Measurements from ENCODE around the gene FGFR2.
"Not testable (repeated sequence)": the region's sequence is repeated elsewhere in the genome, so short reads cannot be mapped to it uniquely, and the experiment has no call there.

FGFR2 gene

GRCh38 chr10:121556918-121557573, 41.2 kb downstream of the FGFR2 start:
- no peak for ATAC-seq
- no peak for TF ChIP-seq ISL1 (CRISPR knock-in tag; IDR thresholded peaks at IDR 0.05)
- TF ChIP-seq RARB (CRISPR knock-in tag; IDR thresholded peaks at IDR 0.05) = no peak
- no peak for TF ChIP-seq OSR1 (CRISPR knock-in tag; IDR thresholded peaks at IDR 0.05)
- no peak for TF ChIP-seq PATZ1 (CRISPR knock-in tag; IDR thresholded peaks at IDR 0.05; ENCODE audit: borderline replicate concordance)
- no peak for TF ChIP-seq TCF4 (CRISPR knock-in tag; IDR thresholded peaks at IDR 0.05; ENCODE audit: borderline replicate concordance)

- ATAC-seq = no peak
- no peak for TF ChIP-seq TSHZ2 (CRISPR knock-in tag; IDR thresholded peaks at IDR 0.05)
- no peak for TF ChIP-seq ISL1 (CRISPR knock-in tag; IDR thresholded peaks at IDR 0.05)
- no peak for TF ChIP-seq ZNF565 (CRISPR knock-in tag; conservative IDR thresholded peaks at IDR 0.05; ENCODE audit: low read depth)
- no peak for TF ChIP-seq ESRRG (CRISPR knock-in tag; IDR thresholded peaks at IDR 0.05)
- TF ChIP-seq PPARA (CRISPR knock-in tag; IDR thresholded peaks at IDR 0.05; ENCODE audit: borderline replicate concordance) = no peak
- TF ChIP-seq ZNF70 (CRISPR knock-in tag; IDR thresholded peaks at IDR 0.05) = no peak
- no peak for TF ChIP-seq BACH2 (CRISPR knock-in tag; IDR thresholded peaks at IDR 0.05; ENCODE audit: borderline replicate concordance)
- no peak for TF ChIP-seq ZNF8 (CRISPR knock-in tag; IDR thresholded peaks at IDR 0.05)
- TF ChIP-seq CREB5 (CRISPR knock-in tag; IDR thresholded peaks at IDR 0.05; ENCODE audit: low read depth) = no peak
- no peak for TF ChIP-seq GLIS3 (CRISPR knock-in tag; IDR thresholded peaks at IDR 0.05)
- no peak for TF ChIP-seq OSR1 (CRISPR knock-in tag; IDR thresholded peaks at IDR 0.05)
- no peak for TF ChIP-seq PATZ1 (CRISPR knock-in tag; IDR thresholded peaks at IDR 0.05; ENCODE audit: borderline replicate concordance)
- no peak for TF ChIP-seq ZFP3 (CRISPR knock-in tag; IDR thresholded peaks at IDR 0.05)
Observed at GRCh38 chr10:121556455-121556854, 41.8 kb downstream of the FGFR2 start.

GRCh38 chr10:121554916-121555315, 43.3 kb downstream of the FGFR2 start:
- ATAC-seq = not testable (repeated sequence)

GRCh38 chr10:121553511-121554264, 44.6 kb downstream of the FGFR2 start:
- TF ChIP-seq BACH2 (CRISPR knock-in tag; IDR thresholded peaks at IDR 0.05; ENCODE audit: borderline replicate concordance) (no peak), ZNF70 (CRISPR knock-in tag; IDR thresholded peaks at IDR 0.05) (no peak)
- no peak for ATAC-seq

GRCh38 chr10:121552746-121553145, 45.5 kb downstream of the FGFR2 start:
- TF ChIP-seq ESRRG (CRISPR knock-in tag; IDR thresholded peaks at IDR 0.05) (no peak), ZC3H10 (CRISPR knock-in tag; IDR thresholded peaks at IDR 0.05) (no peak), ISL1 (CRISPR knock-in tag; IDR thresholded peaks at IDR 0.05) (no peak), CREB5 (CRISPR knock-in tag; IDR thresholded peaks at IDR 0.05; ENCODE audit: low read depth) (no peak), CSRNP3 (CRISPR knock-in tag; IDR thresholded peaks at IDR 0.05) (no peak), ZFP3 (CRISPR knock-in tag; IDR thresholded peaks at IDR 0.05) (no peak), TCF4 (CRISPR knock-in tag; IDR thresholded peaks at IDR 0.05; ENCODE audit: borderline replicate concordance) (no peak), RARB (CRISPR knock-in tag; IDR thresholded peaks at IDR 0.05) (no peak), OSR1 (CRISPR knock-in tag; IDR thresholded peaks at IDR 0.05) (no peak), ZNF70 (CRISPR knock-in tag; IDR thresholded peaks at IDR 0.05) (no peak), PPARA (CRISPR knock-in tag; IDR thresholded peaks at IDR 0.05; ENCODE audit: borderline replicate concordance) (no peak), ARNTL (CRISPR knock-in tag; IDR thresholded peaks at IDR 0.05; ENCODE audit: borderline replicate concordance, low read depth) (no peak), PATZ1 (CRISPR knock-in tag; IDR thresholded peaks at IDR 0.05; ENCODE audit: borderline replicate concordance) (no peak), ZNF565 (CRISPR knock-in tag; conservative IDR thresholded peaks at IDR 0.05; ENCODE audit: low read depth) (no peak), GLIS3 (CRISPR knock-in tag; IDR thresholded peaks at IDR 0.05) (no peak)
- no peak for ATAC-seq

Measured in SK-N-SH treated with all-trans-retinoic acid at 6 μM for 48 hours (cell line).